GM18873 (cell line): ENCODE results near the gene GDF11.
A peak's percentile ranks its signal among the peaks of the same experiment; 100 is the strongest.

Experiments used
- ATAC-seq: cut with Tn5 transposase; IDR thresholded peaks from one replicate; pipeline ENCODE4 v1.9.1; 2021; ENCODE audit warnings: mild to moderate bottlenecking, moderate library complexity, moderate number of reproducible peaks; ENCODE audit not compliant: unreplicated experiment, low FRiP score

Gene GDF11

GRCh38 chr12:55706568-55707218, 36.2 kb upstream of the GDF11 start:
- ATAC-seq, result no peak

DNA sequence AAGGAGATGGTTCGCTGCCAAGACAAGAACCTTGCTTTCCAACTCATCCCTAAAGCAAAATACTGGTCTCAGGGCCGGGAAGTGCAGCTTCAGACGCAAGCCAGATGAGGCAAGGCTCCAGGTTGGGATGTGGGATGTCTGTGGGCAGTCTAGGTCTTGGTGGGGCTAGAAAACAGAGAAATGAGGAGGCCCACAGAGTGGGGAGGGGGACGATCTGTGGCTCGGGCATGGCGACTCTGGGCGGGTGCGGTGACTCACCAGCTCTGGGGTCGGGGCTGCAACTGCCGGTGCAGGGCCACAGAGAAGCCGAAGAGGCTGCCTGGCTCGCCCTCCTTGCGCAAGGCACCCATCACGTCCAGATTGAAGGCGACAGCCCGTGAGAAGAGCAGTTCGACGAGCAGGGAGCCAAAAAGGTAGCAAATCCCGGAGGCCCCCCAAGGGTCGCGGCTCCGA, 35.7 kb upstream of the GDF11 start:
- ATAC-seq, result no peak

DNA sequence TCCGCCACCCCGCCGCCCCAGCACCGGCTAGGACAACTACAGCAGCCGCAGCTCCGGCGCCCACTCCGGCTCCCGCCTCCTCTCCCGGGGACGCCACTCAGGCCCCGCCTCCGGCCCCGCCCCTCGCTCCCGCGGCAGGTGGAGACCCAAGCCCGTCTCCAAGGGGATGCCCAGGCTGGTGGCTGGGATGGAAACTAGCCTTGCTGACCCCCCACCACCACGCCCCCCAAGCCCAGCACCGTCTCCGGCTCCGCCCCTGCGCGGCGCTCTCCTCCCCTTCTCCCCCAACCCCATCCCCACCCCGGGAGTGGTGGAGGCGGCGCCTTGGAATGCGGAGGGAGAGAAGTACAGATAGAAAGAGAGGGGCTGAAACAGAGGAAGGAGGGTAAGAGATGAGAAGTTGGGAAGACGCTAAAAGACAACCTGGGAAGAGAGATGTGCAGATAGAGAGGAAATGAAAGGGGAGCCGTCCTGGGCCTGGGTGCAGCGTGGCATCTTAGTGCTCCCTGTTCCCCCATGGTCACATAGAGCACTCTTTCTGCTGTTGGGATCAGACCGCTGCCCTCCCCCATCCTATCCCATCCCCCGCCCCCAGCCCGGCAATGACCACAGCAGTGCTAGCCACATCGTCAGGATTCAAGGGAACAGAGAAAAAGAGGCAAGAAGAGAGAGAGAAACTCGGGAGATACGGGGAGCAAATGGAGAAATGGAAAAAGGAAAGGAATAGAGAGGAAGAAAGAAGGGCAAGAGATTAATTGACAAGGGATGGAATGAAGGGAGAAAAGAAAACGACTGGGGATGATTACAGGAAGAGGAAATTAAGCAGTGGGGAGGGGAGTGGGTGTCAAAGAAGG, 34.9 kb upstream of the GDF11 start, which contains the start of gene ITGA7:
TSS of gene ITGA7 (minus strand) at position 64 of the 854 bp plus-strand sequence. CDS start 222 bp downstream, outside the sequence.
- no peak for ATAC-seq

- ATAC-seq, result no peak
These were observed 34.2 kb upstream of the GDF11 start for GRCh38 chr12:55708695-55709233.

GRCh38 chr12:55711786-55712553, 31.0 kb upstream of the GDF11 start:
- no peak for ATAC-seq

DNA sequence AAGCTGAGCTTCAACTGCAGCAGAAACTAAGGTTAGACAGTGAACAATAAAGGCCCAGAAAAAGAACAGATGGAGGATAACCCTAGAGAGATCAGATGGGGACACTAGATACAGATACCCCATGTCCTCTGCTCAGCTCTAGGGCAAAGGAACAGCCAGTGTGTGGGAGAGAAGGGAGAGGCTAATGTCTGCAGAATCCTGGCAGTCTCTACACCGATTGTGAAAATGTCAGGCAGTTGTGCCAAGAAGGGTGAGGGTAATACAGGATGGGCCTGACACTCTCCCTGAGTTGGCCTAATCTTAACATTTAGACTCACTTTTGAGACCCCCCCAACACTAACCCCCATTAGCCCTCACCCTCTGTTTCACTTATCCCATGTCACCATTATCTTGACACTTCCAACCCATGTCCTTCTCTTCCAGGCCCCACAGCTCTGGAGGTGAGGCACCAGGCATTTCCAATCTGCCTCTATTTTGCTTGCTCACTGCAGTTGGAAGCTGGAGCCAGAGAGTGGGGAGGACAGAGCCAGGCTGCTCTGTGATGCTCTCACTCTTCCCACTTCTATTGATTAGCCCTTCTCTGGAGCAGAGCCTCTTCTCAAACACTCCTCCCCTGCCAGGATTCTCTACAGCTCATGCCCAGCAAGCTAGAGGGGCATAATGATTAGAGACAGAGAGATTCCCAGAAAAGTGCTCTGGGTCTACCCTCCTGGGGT, 30.1 kb upstream of the GDF11 start:
- ATAC-seq, result no peak

- no peak for ATAC-seq
These were observed 29.2 kb upstream of the GDF11 start for GRCh38 chr12:55713721-55714120.

DNA sequence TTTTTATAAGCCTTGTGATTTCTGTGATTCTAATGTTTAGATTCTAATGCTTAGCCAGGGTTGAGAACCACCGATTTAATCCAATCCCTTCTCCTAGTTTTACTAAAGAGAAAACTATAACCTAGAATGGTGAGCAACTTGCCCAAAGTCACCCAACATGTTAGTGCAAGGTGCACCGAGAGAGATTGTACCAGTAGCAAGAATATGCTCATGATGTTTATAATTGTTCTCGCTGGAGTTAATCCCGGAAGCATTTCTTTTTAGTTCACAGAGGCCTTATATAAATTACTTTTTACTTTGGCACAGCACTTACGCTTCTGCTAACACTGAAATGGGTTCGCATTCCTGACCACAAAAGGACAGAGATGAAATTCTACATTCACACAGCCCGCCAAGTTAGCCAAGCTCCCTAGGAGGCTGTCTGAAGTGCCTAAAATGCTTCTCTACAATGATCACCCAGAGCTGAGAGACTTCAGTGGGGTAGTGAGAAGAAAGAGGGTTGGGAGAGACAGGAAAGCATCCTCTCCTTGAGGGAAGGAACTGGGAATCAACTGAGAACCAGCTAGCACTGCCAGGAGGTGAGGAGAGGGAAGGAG, 27.7 kb upstream of the GDF11 start:
- ATAC-seq, result no peak

- ATAC-seq, result peak; percentile 67
These were observed 26.9 kb upstream of the GDF11 start, which contains the start of gene BLOC1S1 for GRCh38 chr12:55715833-55716581. Gene BLOC1S1, plus strand, starts transcription at chr12:55716046. Its CDS starts 6 bp downstream, at chr12:55716052.

DNA sequence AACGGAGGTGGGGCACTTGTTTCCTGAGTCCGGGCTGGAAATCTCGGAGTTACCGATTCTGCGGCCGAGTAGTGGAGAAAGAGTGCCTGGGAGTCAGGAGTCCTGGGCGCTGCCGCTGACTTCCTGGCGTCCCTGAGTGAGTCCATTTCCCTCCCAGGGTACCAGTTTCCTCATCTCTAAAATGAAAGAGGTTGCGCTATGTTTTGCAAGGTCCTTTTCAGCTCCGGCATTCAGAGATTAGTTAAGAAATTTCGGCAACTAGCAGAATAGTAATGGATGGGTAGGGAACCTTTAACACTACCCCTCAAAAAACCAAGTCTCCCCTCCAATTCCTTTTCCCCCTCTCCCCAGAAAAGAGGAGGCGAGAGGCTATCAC, 26.4 kb upstream of the GDF11 start:
- no peak for ATAC-seq

DNA sequence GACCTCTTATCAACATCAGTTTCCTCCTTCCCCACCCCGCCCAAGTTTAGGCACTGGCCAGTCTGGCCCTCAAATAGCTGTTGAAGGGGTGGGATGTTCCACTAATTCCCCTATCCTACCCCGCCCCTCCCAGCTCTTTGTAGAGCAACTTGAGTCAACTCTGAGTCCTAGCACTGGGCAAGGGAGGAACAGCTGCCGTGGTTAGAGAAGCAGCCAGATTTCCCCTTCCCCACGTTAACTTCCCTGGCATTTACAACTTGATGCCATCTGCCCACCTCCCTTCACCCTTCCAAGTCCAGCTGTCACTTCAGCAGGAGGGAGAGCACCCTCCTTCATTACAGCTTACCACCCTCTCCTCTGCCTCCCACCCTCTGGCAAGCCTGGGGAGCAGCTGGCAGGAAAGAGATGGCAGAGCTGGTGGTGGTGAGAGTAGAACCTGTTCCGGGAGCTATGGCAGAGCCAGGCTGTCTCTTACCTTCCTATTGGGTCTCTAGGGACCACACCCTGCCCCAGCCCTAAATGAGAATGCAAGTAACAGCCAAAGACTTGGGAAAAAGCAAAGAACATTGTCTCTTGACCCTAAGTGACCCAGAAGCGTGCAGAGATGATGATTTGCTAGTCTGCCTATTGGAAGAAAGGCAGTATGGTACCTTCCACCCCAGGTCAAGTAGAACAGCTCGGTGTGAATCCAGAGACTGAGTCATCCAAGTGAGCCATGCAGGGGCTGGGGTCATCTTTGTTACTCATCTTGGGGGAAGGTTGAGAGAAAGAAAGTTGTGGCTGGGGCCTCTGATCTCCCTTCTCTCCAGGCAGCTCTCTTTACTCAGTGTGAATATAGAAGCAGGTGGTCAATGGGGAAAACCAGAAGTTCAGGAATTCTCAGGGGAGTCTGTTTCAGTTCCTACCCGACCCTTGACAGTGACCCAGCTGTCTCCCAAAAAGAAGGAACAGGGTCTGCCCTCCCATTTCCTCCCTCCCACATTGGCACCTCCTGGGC, 25.6 kb upstream of the GDF11 start:
- no peak for ATAC-seq

GRCh38 chr12:55718015-55718414, 24.9 kb upstream of the GDF11 start:
- no peak for ATAC-seq

GRCh38 chr12:55718624-55719275, 24.2 kb upstream of the GDF11 start:
- ATAC-seq, result no peak

DNA sequence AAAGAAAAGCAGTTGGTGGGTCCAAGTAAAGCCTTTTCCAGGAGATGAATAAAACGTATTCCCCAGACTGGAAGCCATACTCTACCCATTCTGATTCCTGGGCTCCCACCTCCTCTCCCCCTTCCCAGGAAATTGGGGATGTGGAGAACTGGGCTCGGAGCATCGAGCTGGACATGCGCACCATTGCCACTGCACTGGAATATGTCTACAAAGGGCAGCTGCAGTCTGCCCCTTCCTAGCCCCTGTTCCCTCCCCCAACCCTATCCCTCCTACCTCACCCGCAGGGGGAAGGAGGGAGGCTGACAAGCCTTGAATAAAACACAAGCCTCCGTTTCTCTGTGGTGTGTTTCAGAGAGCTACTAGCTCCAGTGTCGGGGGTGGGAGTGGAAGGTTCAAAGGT, 23.6 kb upstream of the GDF11 start:
- ATAC-seq, result no peak

DNA sequence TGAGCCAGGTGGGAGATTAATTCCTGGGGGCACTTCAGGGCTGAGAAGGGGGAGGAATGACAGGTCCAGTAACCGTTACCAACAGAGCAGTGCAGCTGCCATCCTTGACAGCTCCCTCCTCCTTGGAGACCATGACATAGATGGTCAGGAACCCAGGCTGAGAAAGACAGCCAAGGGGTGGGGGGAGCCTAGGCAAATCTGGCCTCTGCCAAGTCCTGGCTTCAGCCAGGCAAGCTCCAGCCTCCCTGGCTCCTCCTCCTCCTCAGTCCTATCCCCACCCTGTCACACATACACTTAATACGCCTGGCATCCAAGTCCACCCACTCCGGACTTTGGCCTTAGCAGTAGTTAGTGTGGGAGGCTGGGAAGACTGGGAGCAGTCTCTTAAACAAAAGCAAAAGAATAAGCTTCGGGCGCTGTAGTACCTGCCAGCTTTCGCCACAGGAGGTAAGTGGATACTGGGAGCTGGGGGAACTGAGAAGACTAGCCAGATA, 22.8 kb upstream of the GDF11 start, which contains the start of gene RDH5:
TSS of gene RDH5 (plus strand) at position 323 of the 494 bp plus-strand sequence. CDS start 792 bp downstream, outside the sequence.
- ATAC-seq, result no peak

DNA sequence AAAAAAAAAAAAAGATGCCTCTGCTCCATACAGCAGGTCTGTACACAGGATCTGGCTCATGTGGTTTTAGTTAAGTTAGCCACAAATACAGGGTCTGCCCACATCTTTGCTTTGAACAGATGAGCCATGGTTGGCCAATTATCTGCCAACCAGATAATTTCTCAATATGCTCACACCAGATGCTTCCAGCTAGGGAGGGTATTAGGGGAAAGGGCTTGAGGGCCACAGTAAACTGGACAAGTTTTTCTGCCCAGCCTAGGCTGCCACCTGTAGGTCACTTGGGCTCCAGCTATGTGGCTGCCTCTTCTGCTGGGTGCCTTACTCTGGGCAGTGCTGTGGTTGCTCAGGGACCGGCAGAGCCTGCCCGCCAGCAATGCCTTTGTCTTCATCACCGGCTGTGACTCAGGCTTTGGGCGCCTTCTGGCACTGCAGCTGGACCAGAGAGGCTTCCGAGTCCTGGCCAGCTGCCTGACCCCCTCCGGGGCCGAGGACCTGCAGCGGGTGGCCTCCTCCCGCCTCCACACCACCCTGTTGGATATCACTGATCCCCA, 22.0 kb upstream of the GDF11 start:
- no peak for ATAC-seq
